PC-9 (cell line): Measurements from ENCODE around the gene PRR5L. TPM values are rescaled to one million over a fixed set of nuclear protein-coding genes. Genes with fewer than 3 reads are reported as not detected.

ENCODE experiments used
- BruUV-seq: library from RNA; stranded (reverse); fragments of 400-500 nt; replicated peaks from 2 replicates; lab custom pipeline; 2021; lab: Mats Ljungman, UMichigan
- CTCF ChIA-PET: fragments of 300-600 bp; sonication (Branson Sonifier 250); formaldehyde crosslinking; loops from one replicate; lab custom pipeline; 2022; ENCODE audit warnings: antibody characterized with exemption; lab: Charles Lee
- POLR2A ChIA-PET: fragments of 300-600 bp; sonication (Branson Sonifier 250); formaldehyde crosslinking; loops from one replicate; lab custom pipeline; 2022; ENCODE audit warnings: antibody characterized with exemption; ENCODE audit not compliant: unreplicated experiment; lab: Charles Lee
- DNase-seq, 2 experiments: peaks; one replicate each; pipeline versions ENCODE4 v3.0.0 to v3.0.0-alpha.2; 2015 to 2022; ENCODE audit warnings: mixed read lengths in 1 of 2
- H2AFZ ChIP-seq: fragments of 200-600 bp; sonication (generic); 2 replicates; pipeline ENCODE4 v1.8.1; 2017; ENCODE audit warnings: antibody characterized with exemption
- H3F3A ChIP-seq: fragments of 200-600 bp; sonication (generic); 2 replicates; pipeline ENCODE4 v1.8.1; 2017; ENCODE audit warnings: antibody characterized with exemption, mild to moderate bottlenecking, low read depth; ENCODE audit not compliant: insufficient read depth
- H3K27ac ChIP-seq: fragments of 200-600 bp; sonication (generic); 2 replicates; pipeline ENCODE4 v1.6.1; 2016; ENCODE audit warnings: mixed run types
- H3K27me3 ChIP-seq: fragments of 200-600 bp; sonication (generic); 2 replicates; pipeline ENCODE4 v1.6.1; 2016; ENCODE audit warnings: low read depth, mixed run types; ENCODE audit not compliant: insufficient read depth
- H3K36me3 ChIP-seq: fragments of 200-600 bp; sonication (generic); 2 replicates; pipeline ENCODE4 v1.6.1; 2016; ENCODE audit warnings: low read depth, mixed run types
- H3K4me1 ChIP-seq: fragments of 200-600 bp; sonication (generic); replicated peaks from 2 replicates; pipeline ENCODE4 v1.6.1; 2016; ENCODE audit warnings: mixed run types; ENCODE audit not compliant: insufficient read depth
- H3K4me2 ChIP-seq: fragments of 200-600 bp; sonication (generic); 2 replicates; pipeline ENCODE4 v1.6.1; 2017; ENCODE audit warnings: mixed run types
- H3K4me3 ChIP-seq: fragments of 200-600 bp; sonication (generic); 2 replicates; pipeline ENCODE4 v1.6.1; 2016; ENCODE audit warnings: mixed run types
- H3K79me2 ChIP-seq: fragments of 200-600 bp; sonication (generic); 2 replicates; pipeline ENCODE4 v1.6.1; 2017; ENCODE audit warnings: low read depth, mixed run types
- H3K9me2 ChIP-seq: fragments of 200-600 bp; sonication (generic); 2 replicates; pipeline ENCODE4 v1.8.1; 2017; ENCODE audit warnings: mild to moderate bottlenecking; ENCODE audit not compliant: insufficient read depth
- H3K9me3 ChIP-seq: fragments of 200-600 bp; sonication (generic); 2 replicates; pipeline ENCODE4 v1.8.1; 2016; ENCODE audit warnings: low read depth; ENCODE audit not compliant: insufficient read depth
- H4K20me1 ChIP-seq: fragments of 200-600 bp; sonication (generic); 2 replicates; pipeline ENCODE4 v1.8.1; 2017; ENCODE audit not compliant: insufficient read depth
- EZH2 ChIP-seq: fragments of 200-600 bp; sonication (generic); IDR thresholded peaks from 2 replicates; pipeline ENCODE4 v1.8.0; 2017; ENCODE audit warnings: antibody characterized with exemption, low read depth
- intact Hi-C: fragments of 100-400 bp; cut with micrococcal nuclease; formaldehyde crosslinking; loops from one replicate; pipeline ENCODE4 v1.10.0; 2022; ENCODE audit not compliant: unreplicated experiment
- total RNA-seq: library from RNA; stranded (reverse); gene quantifications from 2 replicates; pipeline ENCODE4 v1.2.3, GENCODE V29; 2021
- TF ChIP-seq, protein P1 (sequence below): fragments of 200-600 bp; sonication (generic); conservative IDR thresholded peaks from 2 replicates; pipeline ENCODE4 v1.6.1; 2017; ENCODE audit warnings: mixed run types, antibody characterized with exemption, mild to moderate bottlenecking, moderate library complexity

PRR5L gene
- total RNA-seq, 1 experiment from 2014 or later: 5.1 TPM

DNA sequence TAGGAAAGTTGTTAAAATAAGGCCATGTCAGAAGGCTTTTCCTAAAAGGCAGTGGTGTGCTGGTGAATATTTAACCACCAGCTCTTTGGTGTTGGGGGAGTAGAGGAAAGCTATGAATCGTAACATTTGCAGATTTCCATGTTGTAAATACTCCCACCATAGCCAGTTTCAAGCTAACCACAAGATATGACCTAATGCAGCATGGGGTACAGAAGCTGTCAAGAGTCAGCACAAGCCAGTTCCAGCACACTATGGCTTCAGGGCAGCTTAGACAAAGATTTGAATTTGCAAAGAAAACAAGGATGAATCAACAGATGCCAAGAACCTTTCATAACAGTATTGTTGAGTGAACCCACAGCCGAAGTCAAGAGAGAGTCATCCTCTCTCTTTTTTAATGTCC, 46.8 kb upstream of the PRR5L start:
- no peak for TF ChIP-seq EZH2
- TF ChIP-seq, protein P1, sequence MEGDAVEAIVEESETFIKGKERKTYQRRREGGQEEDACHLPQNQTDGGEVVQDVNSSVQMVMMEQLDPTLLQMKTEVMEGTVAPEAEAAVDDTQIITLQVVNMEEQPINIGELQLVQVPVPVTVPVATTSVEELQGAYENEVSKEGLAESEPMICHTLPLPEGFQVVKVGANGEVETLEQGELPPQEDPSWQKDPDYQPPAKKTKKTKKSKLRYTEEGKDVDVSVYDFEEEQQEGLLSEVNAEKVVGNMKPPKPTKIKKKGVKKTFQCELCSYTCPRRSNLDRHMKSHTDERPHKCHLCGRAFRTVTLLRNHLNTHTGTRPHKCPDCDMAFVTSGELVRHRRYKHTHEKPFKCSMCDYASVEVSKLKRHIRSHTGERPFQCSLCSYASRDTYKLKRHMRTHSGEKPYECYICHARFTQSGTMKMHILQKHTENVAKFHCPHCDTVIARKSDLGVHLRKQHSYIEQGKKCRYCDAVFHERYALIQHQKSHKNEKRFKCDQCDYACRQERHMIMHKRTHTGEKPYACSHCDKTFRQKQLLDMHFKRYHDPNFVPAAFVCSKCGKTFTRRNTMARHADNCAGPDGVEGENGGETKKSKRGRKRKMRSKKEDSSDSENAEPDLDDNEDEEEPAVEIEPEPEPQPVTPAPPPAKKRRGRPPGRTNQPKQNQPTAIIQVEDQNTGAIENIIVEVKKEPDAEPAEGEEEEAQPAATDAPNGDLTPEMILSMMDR: no peak
- H3K9me3 ChIP-seq: no peaks in the 10 kb centered on the region; the same call in 1 of the 2 replicates
- ChIA-PET POLR2A (interaction anchor here (0.6 kb wide), 1 partner anchor 205 kb away, joined by 3 read pairs; no protein-coding TSS in a partner anchor), CTCF (no interaction called here)
- H4K20me1 ChIP-seq: no peaks in the 10 kb centered on the region
- no peaks in the 10 kb centered on the region for H3K36me3 ChIP-seq
- H3F3A ChIP-seq: peaks cover under 1% of the 10 kb centered on the region; the same call in 1 of the 2 replicates
- no peaks in the 10 kb centered on the region for H3K9me2 ChIP-seq
- BruUV-seq: no TSS peak
- H3K4me1 ChIP-seq: peaks cover 11% of the 10 kb centered on the region
- no peak overlapping the region for H3K4me2 ChIP-seq
- no peak overlapping the region for H3K4me3 ChIP-seq
- DNase-seq: peak in 1 of 2 experiments; percentile 62
- intact Hi-C loops: loop anchor here (5.0 kb wide), 1 partner anchor 762 kb away; no protein-coding TSS in a partner anchor
- no peaks in the 10 kb centered on the region for H3K79me2 ChIP-seq
- no peak overlapping the region for H2AFZ ChIP-seq
- H3K27me3 ChIP-seq: no peaks in the 10 kb centered on the region
- no peak overlapping the region for H3K27ac ChIP-seq

DNA sequence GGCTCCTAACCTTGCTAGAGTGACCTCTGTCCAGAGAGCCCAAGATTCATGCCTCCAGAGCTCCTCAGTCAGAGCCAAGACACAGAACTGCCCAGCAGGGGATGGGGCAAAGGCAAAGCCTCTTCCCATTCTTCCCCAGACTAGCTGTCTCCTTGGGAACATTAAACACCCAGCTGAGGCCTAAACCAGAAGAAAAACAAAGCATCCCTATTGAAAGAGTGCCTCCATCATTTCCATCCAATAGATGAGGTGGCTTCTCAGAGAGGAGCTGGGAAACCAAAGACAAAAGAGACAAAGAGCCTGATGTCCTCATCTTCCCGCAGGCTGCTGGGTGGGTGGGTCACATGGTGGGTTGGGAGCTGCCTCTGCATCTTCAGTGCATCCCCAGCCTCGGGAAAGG, 44.3 kb upstream of the PRR5L start:
- Histone ChIP-seq H3K4me1 (peaks cover 23% of the 10 kb centered on the region), H3K27me3 (no peaks in the 10 kb centered on the region), H4K20me1 (no peaks in the 10 kb centered on the region), H3K9me2 (no peaks in the 10 kb centered on the region), H3K79me2 (no peaks in the 10 kb centered on the region), H3K4me3 (no peak overlapping the region), H3K4me2 (no peak overlapping the region), H3K36me3 (no peaks in the 10 kb centered on the region), H3F3A (peaks cover 5% of the 10 kb centered on the region; the same call in 1 of the 2 replicates), H2AFZ (no peak overlapping the region), H3K9me3 (no peaks in the 10 kb centered on the region; the same call in 1 of the 2 replicates), H3K27ac (no peak overlapping the region)
- no TSS peak for BruUV-seq
- ChIA-PET POLR2A (interaction anchor here (0.7 kb wide), 1 partner anchor 36 kb away, joined by 3 read pairs; no protein-coding TSS in a partner anchor), CTCF (no interaction called here)
- DNase-seq: no peak
- TF ChIP-seq EZH2: no peak
- TF ChIP-seq, protein P1: no peak
- intact Hi-C loops: no loop called here

DNA sequence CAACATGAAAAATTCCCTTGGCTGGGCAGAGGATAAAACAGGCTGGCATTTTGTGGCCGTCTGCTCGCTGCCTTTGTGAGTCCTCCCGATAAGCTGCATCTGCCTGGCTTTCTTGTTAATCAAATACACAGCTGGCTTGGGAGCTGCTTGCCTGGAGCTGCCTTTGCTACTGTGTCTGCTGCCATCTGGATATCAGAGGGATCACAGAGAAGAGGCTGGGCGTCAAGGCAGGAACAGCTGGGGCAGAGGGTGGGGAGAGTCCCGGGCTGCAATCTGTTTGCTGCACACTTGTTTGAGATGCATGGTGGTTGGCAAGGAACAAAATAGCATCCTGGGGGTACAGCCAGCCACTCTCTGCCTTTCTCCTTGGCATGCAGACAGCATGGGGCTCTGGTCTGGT, 42.9 kb upstream of the PRR5L start:
- H3K4me1 ChIP-seq: peaks cover 27% of the 10 kb centered on the region
- no peak overlapping the region for H3K4me2 ChIP-seq
- BruUV-seq: no TSS peak
- no peaks in the 10 kb centered on the region for H3K36me3 ChIP-seq
- DNase-seq: no peak
- no peaks in the 10 kb centered on the region for H3K27me3 ChIP-seq
- TF ChIP-seq, protein P1: no peak
- TF ChIP-seq EZH2: no peak
- ChIA-PET POLR2A (no interaction called here), CTCF (no interaction called here)
- no peak overlapping the region for H3K27ac ChIP-seq
- no peak overlapping the region for H2AFZ ChIP-seq
- no peak overlapping the region for H3K4me3 ChIP-seq
- H4K20me1 ChIP-seq: no peaks in the 10 kb centered on the region
- H3F3A ChIP-seq: peaks cover 5% of the 10 kb centered on the region; the same call in 1 of the 2 replicates
- intact Hi-C loops: no loop called here
- H3K79me2 ChIP-seq: no peaks in the 10 kb centered on the region
- no peaks in the 10 kb centered on the region; the same call in 1 of the 2 replicates for H3K9me3 ChIP-seq
- no peaks in the 10 kb centered on the region for H3K9me2 ChIP-seq
